Cardiac fibroblast (primary cell): ENCODE results near the gene SPATA46.

Source experiments
- DNase-seq, 2 donors: peaks; one replicate each; pipeline versions ENCODE4 v3.0.0 to v3.0.0-alpha.2; 2010; ENCODE audit warnings: low read depth in 2 of 2
- H3K4me3 ChIP-seq, 2 donors: replicated peaks in 1 of 2; 1 replicate in 1 of 2; 2 replicates in 1 of 2; pipeline ENCODE4 v1.5.1; 2011; ENCODE audit warnings: low read depth in 2 of 2, low read length in 2 of 2, mild to moderate bottlenecking in 2 of 2, moderate library complexity in 1 of 2
- TF ChIP-seq, protein P1 (sequence below): IDR thresholded peaks from one replicate; pipeline ENCODE4 v1.5.1; 2011; ENCODE audit warnings: low read depth, mild to moderate bottlenecking, low read length, inconsistent platforms

The SPATA46 gene

DNA sequence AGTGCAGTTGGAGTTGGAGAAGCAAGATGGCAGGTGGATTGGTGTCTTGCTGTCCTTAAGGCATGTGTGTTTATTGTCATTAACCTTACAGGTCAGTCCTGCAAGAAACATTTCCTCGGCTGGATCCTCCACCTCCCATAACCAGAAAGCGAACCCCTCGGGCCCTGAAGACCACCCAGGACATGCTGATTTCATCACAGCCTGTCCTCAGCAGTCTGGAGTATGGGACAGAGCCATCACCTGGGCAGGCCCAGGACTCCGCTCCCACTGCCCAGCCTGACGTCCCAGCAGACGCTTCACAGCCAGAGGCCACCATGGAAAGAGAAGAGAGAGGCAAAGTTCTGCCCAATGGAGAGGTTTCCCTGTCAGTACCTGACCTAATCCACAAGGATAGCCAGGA lies 6.4 kb upstream of the SPATA46 start:
- no peak overlapping the region for H3K4me3 ChIP-seq
- no peak for DNase-seq
- TF ChIP-seq, protein P1, sequence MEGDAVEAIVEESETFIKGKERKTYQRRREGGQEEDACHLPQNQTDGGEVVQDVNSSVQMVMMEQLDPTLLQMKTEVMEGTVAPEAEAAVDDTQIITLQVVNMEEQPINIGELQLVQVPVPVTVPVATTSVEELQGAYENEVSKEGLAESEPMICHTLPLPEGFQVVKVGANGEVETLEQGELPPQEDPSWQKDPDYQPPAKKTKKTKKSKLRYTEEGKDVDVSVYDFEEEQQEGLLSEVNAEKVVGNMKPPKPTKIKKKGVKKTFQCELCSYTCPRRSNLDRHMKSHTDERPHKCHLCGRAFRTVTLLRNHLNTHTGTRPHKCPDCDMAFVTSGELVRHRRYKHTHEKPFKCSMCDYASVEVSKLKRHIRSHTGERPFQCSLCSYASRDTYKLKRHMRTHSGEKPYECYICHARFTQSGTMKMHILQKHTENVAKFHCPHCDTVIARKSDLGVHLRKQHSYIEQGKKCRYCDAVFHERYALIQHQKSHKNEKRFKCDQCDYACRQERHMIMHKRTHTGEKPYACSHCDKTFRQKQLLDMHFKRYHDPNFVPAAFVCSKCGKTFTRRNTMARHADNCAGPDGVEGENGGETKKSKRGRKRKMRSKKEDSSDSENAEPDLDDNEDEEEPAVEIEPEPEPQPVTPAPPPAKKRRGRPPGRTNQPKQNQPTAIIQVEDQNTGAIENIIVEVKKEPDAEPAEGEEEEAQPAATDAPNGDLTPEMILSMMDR = no peak

DNA sequence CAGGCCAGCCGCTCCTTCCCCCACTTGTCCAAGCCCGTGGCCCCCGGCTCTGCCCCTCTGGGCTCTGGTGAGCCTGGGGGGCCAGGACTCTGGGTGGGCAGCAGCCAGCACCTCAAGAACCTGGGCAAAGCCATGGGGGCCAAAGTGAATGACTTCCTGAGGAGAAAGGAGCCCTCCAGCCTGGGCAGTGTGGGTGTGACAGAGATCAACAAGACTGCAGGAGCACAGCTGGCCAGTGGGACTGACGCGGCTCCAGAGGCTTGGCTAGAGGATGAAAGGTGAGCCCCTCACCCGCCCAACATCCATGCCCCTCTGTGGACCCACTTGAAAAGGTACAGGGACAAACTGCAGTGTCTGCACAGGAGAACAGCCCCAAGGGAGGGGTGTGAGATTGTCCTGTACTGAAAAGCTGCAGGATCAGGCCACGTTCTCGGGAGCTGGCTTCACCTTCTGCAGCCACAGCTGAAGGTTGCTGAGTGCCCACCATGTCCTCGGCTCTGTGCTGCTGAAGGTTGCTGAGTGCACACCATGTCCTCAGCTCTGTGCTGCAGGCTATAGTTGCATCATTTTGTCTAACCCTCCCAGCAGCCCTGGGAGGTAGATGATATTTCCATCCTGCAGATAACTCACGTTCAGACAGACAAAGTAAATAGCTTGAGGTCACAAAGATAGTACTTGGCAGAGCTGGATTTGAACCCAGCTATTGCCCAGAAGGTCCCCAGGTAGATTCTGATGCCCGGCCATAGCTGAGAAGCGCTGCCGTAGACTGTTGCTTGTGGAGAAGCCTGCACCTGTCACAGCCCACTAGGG lies 5.5 kb upstream of the SPATA46 start:
- no peak for DNase-seq
- TF ChIP-seq, protein P1 = no peak
- H3K4me3 ChIP-seq = no peak overlapping the region

DNA sequence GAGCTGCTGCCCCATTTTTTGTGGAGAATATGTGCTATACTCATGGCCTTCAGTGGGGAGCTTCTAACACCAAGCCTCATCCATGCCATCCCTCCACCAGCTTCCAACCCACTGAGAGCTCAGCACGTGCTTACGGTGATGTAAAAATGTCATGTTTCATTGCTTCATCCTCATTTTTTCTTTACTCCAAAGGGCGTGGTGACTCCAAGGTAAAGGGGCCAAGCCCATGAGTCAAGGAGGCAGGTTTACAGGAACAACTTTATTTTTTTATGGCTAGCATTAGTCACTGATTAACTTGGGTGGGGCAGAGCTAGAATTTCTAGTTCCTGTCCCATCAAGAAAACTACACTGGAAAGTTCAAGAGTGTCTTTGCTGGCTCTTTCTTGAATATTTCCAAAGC lies 4.7 kb upstream of the SPATA46 start, which contains the start of gene C1orf226:
C1orf226 (plus strand) TSS at position 346 of the 400 bp plus-strand sequence. CDS start 174 bp downstream, outside the sequence.
- DNase-seq = no peak
- H3K4me3 ChIP-seq = no peak within 1 kb of the TSS
- TF ChIP-seq, protein P1 = no peak

DNA sequence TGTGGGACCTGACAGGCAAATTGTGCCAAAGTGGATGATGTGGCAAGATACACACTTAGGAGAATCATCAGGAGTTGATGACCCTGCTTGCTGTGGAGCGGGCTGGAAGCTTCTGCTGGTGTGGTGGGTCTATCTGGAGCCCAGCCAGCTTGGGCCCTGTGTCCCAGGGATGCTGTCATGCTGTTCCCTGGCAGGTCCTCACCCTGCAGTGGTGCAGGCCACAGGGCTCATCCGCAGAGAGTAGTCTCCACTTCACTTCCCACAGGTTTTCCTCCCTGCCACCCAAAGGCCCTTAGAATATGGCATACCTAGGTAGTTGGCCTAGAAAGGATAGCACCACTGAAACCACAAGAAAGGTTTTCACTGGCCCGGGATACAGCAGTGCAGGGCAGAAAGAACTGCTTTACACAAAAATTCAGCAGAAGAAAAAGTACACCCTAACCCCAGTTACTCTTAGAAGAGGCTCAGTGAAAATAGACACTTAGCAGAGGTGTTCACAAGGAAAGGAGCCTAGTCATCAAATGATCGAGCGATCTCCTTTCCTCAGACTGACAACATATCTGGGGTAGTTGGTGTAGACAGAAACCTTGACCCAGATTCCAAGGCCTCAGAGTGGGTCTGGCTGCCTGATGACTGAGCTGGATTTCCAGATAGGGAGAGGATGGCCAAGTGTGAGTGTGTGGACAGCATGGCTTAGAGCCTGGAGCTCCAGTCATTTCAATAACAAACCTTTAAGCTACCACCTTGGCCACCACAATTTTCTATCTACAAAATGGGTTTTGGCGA lies 3.6 kb upstream of the SPATA46 start:
- TF ChIP-seq, protein P1 = no peak
- DNase-seq = no peak
- no peak overlapping the region for H3K4me3 ChIP-seq

DNA sequence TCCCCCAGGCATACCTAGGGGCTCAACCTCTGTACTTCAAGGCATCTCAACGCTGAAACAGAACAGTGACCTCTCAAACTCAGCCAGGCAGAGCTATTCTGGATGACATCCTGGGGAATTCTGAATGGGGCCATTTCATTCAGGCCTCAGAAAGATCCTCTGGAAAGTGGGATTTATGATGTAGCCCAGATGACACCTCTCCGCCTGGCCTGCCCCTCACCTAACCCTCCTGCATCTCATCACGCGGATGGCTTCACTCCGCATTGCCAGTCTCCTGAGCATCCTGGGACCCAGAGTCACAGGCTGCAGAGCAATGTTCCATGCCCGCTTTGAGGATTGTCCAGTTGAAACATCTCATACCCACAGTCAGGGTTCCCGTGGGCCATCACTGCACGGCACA lies 1.2 kb downstream of the SPATA46 start:
- no peak overlapping the region for H3K4me3 ChIP-seq
- TF ChIP-seq, protein P1 = no peak
- DNase-seq = no peak

DNA sequence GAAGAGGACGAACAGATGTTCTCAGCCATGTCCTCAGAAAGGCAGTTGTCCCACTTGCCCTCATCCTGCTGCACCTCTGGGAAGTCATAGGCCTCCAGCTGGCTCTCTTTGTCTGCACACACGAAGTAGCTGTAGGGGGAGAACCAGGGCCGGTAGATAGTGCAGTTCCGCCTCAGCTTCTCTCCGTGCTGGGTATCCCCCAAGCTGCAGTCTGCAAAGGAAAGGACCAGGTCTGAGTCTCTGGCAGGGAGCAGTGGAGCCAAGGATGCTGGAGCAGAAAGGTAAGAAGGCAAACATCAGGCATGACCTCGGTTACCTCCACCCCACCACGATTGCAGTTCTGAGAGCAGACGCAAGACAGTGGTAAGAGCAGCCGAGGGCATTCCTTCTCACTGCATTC lies 2.2 kb downstream of the SPATA46 start:
- TF ChIP-seq, protein P1 = no peak
- H3K4me3 ChIP-seq = no peak overlapping the region

More for the DNA sequence above, 2.2 kb downstream of the SPATA46 start:
- DNase-seq = no peak
